GM12872 (cell line): ENCODE results near the gene ADAP1.

ENCODE experiments used
- TF ChIP-seq, protein P1 (sequence below): IDR thresholded peaks from 3 replicates; pipeline ENCODE4 v1.5.1; 2011; ENCODE audit warnings: low read depth, mild to moderate bottlenecking, low read length, moderate library complexity; ENCODE audit not compliant: insufficient read depth

ADAP1 gene, protein sequence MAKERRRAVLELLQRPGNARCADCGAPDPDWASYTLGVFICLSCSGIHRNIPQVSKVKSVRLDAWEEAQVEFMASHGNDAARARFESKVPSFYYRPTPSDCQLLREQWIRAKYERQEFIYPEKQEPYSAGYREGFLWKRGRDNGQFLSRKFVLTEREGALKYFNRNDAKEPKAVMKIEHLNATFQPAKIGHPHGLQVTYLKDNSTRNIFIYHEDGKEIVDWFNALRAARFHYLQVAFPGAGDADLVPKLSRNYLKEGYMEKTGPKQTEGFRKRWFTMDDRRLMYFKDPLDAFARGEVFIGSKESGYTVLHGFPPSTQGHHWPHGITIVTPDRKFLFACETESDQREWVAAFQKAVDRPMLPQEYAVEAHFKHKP

DNA sequence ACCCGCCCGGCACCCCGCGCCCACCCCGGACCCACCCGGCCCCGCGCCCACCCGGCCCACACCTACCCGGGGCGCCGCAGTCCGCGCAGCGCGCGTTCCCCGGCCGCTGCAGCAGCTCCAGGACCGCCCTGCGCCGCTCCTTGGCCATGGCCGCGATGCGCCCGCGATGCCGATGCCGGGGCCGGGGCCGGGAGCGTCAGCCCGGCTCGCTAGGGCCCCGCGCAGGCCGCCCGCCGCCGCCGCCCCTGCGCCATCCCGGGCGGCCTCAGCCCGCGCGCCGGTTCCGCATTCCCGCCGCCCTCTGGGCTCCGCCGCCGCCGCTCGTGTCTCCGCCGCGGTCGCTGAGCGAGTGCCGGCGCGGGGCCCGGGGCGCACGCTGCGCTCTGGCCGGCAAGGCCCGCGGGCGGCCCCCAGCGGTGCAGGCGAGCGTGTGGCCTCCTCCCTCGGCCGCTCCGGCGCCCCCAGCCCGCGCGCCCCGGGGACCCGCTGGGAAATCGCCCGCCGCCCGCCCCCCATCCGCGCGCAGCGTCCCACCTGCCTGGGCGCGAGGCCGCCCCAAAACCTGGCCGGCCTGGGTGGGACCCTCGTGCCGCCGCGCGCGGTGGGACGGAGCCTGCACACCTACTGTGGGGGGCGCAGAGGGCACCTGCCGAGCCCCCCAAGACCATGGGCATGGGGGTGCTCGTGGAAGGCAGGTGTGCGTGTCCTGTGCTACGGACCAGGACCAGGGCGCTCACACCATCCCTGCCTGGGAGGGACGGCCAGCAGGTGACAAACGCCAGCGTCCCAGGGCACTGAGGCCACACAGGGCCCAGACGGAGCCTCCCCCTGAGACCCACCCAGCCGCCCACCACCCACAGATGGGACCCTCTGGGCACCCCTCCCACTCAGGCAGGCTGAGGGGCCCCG, at the start of gene ADAP1:
TSS of gene ADAP1 (minus strand) at position 351 of the 909 bp plus-strand sequence. CDS start at position 148, 203 bp downstream.
- TF ChIP-seq, protein P1, sequence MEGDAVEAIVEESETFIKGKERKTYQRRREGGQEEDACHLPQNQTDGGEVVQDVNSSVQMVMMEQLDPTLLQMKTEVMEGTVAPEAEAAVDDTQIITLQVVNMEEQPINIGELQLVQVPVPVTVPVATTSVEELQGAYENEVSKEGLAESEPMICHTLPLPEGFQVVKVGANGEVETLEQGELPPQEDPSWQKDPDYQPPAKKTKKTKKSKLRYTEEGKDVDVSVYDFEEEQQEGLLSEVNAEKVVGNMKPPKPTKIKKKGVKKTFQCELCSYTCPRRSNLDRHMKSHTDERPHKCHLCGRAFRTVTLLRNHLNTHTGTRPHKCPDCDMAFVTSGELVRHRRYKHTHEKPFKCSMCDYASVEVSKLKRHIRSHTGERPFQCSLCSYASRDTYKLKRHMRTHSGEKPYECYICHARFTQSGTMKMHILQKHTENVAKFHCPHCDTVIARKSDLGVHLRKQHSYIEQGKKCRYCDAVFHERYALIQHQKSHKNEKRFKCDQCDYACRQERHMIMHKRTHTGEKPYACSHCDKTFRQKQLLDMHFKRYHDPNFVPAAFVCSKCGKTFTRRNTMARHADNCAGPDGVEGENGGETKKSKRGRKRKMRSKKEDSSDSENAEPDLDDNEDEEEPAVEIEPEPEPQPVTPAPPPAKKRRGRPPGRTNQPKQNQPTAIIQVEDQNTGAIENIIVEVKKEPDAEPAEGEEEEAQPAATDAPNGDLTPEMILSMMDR: peak; percentile 52; the same call in 2 of the 3 replicates

DNA sequence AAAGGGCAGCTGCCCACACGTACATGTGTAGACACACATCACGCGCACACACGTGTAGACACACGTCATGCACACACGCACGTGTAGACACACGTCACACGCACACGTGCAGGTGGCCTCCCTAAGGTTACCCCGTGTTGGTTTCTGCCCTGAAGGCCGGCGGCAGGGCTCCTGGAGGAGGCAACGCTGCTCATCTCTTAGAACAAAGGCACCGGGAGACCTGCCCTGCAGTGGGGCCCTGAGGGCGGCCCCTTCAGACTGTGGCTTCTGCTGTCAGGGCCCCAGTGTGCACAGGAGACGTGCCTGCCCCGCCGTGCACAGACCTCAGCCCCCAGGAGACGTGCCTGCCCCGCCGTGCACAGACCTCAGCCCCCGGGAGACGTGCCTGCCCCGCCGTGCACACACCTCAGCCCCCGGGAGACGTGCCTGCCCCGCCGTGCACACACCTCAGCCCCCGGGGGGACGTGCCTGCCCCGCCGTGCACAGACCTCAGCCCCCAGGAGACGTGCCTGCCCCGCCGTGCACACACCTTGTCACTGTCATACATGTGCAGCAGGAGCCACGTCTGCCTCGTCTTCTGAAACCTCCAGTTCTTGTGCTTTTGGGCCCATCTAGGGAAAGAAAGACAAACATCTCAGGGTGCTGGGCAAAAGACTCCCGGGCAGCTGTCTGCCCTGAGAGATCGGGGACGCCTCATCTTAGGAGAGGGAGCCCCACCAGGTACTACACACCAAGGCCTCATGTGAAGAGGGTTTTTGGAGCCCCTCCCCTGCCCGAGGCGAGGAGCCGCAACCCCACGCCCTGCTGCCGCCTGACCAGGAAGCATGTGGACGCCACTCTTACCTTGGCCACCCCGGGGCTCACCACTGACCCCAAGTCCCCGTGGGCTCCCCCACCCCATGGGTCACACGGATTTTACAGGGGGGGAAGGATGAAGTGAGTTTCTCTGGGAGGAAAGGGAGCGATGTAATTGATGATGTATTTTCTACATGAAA, 45.8 kb upstream of the ADAP1 start:
- TF ChIP-seq, protein P1: no peak

DNA sequence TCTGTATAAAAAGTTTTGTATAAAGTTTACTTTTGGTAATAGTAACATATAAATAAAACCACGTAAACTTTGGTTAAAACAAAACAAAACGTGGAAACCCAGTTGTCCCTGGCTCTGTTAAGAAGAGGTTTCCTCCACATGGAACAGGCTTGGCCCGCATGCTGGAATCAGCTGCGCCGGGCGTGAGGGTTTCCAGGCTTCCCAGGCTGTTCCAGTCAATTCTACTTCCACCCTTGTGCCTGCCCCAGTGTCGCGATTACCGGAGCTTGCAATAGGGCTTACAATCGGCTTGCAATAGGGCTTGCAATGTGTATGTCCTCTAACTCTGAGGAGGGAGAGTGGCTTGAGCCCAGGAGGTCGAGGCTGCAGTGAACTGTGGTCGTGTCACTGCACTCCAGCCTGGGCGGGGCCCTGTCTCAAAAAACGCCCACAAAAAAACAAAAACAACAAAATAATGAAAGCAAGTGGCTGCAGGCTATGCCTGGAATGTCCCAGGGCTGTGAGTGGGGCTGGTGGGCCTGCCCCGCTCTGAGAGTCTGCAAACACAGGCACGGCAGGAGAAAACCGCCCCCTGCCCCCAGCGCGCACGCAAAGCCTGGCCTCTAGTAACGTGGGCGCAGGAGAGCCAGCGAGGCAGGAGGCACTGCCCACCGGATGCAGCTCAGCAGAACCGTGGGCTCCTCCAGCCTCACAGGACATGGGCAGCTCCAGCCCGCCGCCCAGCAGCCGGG, 44.8 kb upstream of the ADAP1 start:
- TF ChIP-seq, protein P1: no peak

DNA sequence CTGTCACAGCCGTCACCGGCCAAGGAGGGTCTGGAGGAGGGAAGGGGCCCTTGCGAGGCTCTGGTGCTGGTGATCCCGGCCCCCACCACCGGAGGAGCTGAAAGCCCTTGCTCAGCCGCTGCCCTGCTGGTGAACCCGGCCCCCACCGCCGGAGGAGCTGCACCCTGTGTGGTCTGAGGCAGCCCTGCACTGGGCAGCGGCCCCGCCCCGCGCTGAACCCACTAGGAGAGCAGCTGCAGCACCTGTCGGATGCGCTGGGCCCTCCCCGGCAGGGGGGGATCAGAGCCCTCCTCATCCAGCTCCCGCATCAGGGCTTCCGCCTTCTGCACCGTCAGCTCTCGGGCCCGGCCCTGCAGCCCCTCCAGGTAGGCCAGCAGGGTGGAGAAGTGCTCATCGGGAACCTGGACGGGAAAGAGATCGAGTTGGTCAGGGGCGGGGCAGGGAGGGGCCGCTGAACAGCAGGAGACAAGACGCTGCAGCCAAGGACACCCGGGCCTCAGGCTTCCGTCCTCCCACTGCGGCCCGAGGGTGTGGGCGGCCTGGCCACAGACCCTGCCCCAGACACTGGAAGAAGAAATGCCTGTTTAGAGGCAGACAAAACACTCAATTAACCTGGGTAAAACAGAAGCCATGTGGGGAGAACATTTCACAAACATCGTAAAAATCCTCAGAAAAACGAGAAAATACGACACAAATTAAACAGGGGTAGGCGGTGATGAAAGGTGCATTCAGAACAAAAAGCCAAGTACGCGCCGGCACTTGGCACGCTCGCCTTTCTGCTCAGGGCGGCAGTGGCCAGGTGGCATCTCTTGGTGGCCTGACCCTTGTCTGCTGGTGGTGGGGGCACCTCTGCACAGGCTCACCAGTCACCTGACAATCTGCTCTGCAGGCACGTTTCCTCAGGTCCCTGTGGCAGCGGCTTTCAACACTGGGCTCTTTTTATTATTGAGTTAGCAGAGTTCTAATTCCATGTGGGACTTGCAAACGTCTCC, 43.2 kb upstream of the ADAP1 start:
- TF ChIP-seq, protein P1: no peak

DNA sequence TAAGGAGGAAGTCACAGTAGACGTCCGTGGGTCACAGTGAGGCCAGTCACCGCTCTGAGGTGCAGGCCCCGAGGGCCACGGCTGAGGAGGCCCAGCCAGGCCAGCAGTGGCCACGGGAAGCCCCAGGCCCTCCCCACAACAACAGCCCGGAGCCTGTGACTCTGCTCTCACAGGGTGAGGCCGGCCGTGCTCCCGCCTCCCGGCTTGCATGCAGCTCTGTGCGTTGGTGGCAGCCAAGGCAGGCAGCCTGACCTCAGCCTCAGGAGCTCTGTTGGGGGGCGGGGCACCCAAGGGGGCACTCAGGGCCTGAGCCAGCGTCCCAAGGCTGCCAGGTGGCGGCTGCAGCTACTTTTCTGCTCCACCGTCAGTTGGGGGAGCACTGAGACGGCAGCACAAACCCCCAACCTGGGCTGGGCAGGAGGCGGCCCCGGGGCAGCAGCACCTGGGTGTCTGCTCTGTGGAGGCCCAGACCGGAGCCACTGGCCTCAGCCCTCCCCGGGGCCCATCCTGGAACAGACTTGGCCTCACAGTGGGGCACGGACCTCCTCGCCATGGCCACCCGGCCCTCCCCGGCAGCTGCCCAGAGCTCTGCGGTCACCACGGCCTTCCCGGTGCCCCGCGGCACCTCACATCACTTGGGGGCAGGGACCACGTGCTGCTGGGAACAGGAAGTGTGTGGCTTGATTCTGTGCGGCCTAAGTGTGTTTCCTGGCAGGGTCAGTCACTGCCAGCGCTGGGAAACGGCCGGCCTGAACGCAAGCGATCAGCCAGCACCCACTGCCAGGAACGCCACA, 41.8 kb upstream of the ADAP1 start:
- TF ChIP-seq, protein P1: no peak
